ENCODE measurements around the gene ASIC3. TPM values are rescaled to one million over a fixed set of nuclear protein-coding genes. Genes with fewer than 3 reads are reported as not detected.
A peak's percentile ranks its signal among the peaks of the same experiment; 100 is the strongest.

ASIC3 gene
- polyA plus RNA-seq, 2 of the 4 experiments (the other 2 are of a cell fraction): 4.1 to 9.8 TPM

GRCh38 chr7:151057989-151058780, 9.9 kb downstream of the ASIC3 start (continued):
- TF ChIP-seq HES2 (IDR thresholded peaks at IDR 0.05) (no peak), JUN (IDR thresholded peaks at IDR 0.05) (peak; percentile 53 to 64; a peak in 4 of 5 replicates), HOXB5 (CRISPR knock-in tag; IDR thresholded peaks at IDR 0.05) (0 out of 2 replicates have a peak, but pooled peaks have one; percentile 30), NPAS2 (CRISPR knock-in tag; IDR thresholded peaks at IDR 0.05; ENCODE audit: borderline replicate concordance) (no peak), SREBF2 (IDR thresholded peaks at IDR 0.05) (no peak), HDAC2 (IDR thresholded peaks at IDR 0.05) (no peak), RAD21 (conservative IDR thresholded peaks at IDR 0.05 in 1 of 2, IDR thresholded peaks at IDR 0.05 in 1 of 2) (no peak), CTCF (IDR thresholded peaks at IDR 0.05) (no peak), POLR2A (IDR thresholded peaks at IDR 0.05; ENCODE audit: low read length) (peak; percentile 75), USF2 (IDR thresholded peaks at IDR 0.05) (peak; percentile 47), PHF8 (IDR thresholded peaks at IDR 0.05; ENCODE audit: borderline replicate concordance, low read depth) (peak; percentile 58), CBX2 (IDR thresholded peaks at IDR 0.05; ENCODE audit: borderline replicate concordance, low read depth) (no peak), FOSL2 (IDR thresholded peaks at IDR 0.05) (no peak), FOSL2 (CRISPR knock-in tag; IDR thresholded peaks at IDR 0.05) (peak; percentile 30; the same call in 1 of the 2 replicates), MAX (IDR thresholded peaks at IDR 0.05) (peak; percentile 53)

- DNase-seq (ENCODE audit: low read depth in 1 of 2, low spot score in 1 of 2) (peak in 1 of 2 experiments; percentile 33), ATAC-seq (no peak), FAIRE-seq (no peak)
- ChIA-PET POLR2A (interaction anchor here (0.8 to 1.4 kb wide), 3 partner anchors 22 to 31 kb away, joined by 4 read pairs; partner anchors contain the start of genes ABCB8 and FASTK), CTCF (interaction anchor here (0.6 to 4.0 kb wide), 9 partner anchors 8 to 692 kb away, joined by 3 to 14 read pairs (median 5); partner anchors contain the start of gene ABCB8)
- Histone ChIP-seq H3K27ac (peak overlapping the region; percentile 99), H3K9me3 (no peaks in the 10 kb centered on the region), H3K4me1 (peaks cover 31% of the 10 kb centered on the region), H3K4me2 (peak overlapping the region; percentile 92), H3K4me3 (peak overlapping the region; percentile 86)
- TF ChIP-seq HOXB13 (CRISPR knock-in tag; IDR thresholded peaks at IDR 0.05; ENCODE audit: low read depth) (no peak), ZNF302 (CRISPR knock-in tag; IDR thresholded peaks at IDR 0.05) (no peak), E2F6 (IDR thresholded peaks at IDR 0.05; ENCODE audit: borderline replicate concordance, low read depth) (no peak), GATA3 (IDR thresholded peaks at IDR 0.05; ENCODE audit: borderline replicate concordance) (no peak), NFE2L2 (conservative IDR thresholded peaks at IDR 0.05; ENCODE audit: low read length) (no peak), HDAC2 (IDR thresholded peaks at IDR 0.05) (no peak), RCOR1 (IDR thresholded peaks at IDR 0.05; ENCODE audit: low read depth, low read length) (no peak), TFCP2L1 (CRISPR knock-in tag; IDR thresholded peaks at IDR 0.05) (no peak), USF2 (IDR thresholded peaks at IDR 0.05) (no peak), CBX8 (IDR thresholded peaks at IDR 0.05) (no peak), POLR2AphosphoS2 (conservative IDR thresholded peaks at IDR 0.05; ENCODE audit: low read length) (no peak), EHMT2 (IDR thresholded peaks at IDR 0.05; ENCODE audit: low read depth) (no peak), MAFK (IDR thresholded peaks at IDR 0.05; ENCODE audit: partially characterized antibody) (no peak)
- 10% methylated on average over 18 of the region's 18 CpGs for WGBS (ENCODE audit: missing lambda C conversion rate)
These were observed 10.5 kb downstream of the ASIC3 start for GRCh38 chr7:151058781-151059366.

Data from A549 (cell line).